Measurements from ENCODE around the gene PDE4D.

DNA sequence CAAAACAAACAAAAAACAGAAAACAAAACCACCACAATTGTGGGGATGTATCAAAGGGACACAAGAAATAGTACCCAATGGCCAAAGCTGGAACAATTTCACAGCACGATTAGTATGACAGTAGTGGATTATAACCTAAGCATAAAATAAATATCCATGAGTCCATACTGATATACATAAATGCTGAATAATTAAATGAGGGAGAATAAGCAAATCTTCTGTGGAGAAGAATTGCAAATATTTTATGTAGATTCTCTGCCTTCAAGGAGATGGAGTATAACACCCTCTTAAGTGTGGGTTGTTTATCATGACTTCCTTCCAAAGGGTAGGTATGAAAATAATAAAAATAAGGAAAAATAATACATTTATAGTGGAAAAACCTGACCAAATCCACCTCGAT, 325.4 kb downstream of the PDE4D start:
- TF ChIP-seq, protein P1, sequence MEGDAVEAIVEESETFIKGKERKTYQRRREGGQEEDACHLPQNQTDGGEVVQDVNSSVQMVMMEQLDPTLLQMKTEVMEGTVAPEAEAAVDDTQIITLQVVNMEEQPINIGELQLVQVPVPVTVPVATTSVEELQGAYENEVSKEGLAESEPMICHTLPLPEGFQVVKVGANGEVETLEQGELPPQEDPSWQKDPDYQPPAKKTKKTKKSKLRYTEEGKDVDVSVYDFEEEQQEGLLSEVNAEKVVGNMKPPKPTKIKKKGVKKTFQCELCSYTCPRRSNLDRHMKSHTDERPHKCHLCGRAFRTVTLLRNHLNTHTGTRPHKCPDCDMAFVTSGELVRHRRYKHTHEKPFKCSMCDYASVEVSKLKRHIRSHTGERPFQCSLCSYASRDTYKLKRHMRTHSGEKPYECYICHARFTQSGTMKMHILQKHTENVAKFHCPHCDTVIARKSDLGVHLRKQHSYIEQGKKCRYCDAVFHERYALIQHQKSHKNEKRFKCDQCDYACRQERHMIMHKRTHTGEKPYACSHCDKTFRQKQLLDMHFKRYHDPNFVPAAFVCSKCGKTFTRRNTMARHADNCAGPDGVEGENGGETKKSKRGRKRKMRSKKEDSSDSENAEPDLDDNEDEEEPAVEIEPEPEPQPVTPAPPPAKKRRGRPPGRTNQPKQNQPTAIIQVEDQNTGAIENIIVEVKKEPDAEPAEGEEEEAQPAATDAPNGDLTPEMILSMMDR (IDR thresholded peaks at IDR 0.05): no peak
- TF ChIP-seq POLR2A (IDR thresholded peaks at IDR 0.05): no peak
